ENCODE data around the gene UAP1. TPM values are rescaled to one million over a fixed set of nuclear protein-coding genes. Genes with fewer than 3 reads are reported as not detected.

The UAP1 gene
- total RNA-seq, 1 experiment from 2014 or later, result 26.9 TPM

DNA sequence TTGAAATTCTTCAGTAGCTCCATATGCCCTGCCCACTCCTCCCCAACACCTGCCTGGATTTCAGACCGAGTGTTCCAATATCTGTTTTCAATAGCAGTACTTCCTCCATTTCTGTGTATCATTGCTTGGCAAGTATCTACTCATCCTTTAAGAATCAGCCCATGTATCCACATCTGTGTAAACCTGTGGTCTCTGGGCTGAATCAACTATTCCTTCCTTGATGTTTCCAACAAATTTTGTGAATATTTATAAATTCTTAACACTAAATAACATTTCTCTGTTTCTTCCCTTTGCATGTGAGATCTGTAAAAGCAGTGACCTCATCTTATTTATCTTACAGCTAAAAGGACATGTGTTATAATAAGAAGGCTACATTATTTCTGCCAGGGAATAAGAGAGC lies 26.0 kb upstream of the UAP1 start:
- H2BK12ac ChIP-seq (ENCODE audit: insufficient read length, low read depth, low read length), result no peak overlapping the region
- H3K4me1 Mint-ChIP-seq, result peaks cover 6 to 7% of the 10 kb centered on the region in 2 experiments
- no peak overlapping the region for H2AK5ac ChIP-seq (ENCODE audit: insufficient read length, low read length)
- no peak overlapping the region for H2BK5ac ChIP-seq (ENCODE audit: insufficient read length, low read length)
- no peak overlapping the region for H3K23ac ChIP-seq (ENCODE audit: insufficient read length, low read depth, low read length)
- H3K27me3 ChIP-seq (ENCODE audit: insufficient read depth, low read length), result no peaks in the 10 kb centered on the region
- H3K9me3 ChIP-seq (ENCODE audit: control insufficient read depth, low read depth, low read length), result no peaks in the 10 kb centered on the region
- peaks cover 0 to 4% (median 0%) of the 10 kb centered on the region in 3 experiments; a peak in 1 of 7 replicates for H3K36me3 Mint-ChIP-seq (ENCODE audit: insufficient read depth in 1 of 3, low read depth in 3 of 3)
- H4K20me1 ChIP-seq (ENCODE audit: control insufficient read depth, insufficient read depth, insufficient read length), result no peaks in the 10 kb centered on the region
- H4K8ac ChIP-seq (replicated peaks; ENCODE audit: insufficient read length, low read depth, low read length), result no peak overlapping the region
- H2AFZ ChIP-seq (ENCODE audit: low read length), result no peak overlapping the region
- no peak overlapping the region for H3K4ac ChIP-seq (ENCODE audit: low read depth, low read length)
- H3K14ac ChIP-seq (ENCODE audit: insufficient read depth, low read length), result no peak overlapping the region
- TF ChIP-seq, protein P1, sequence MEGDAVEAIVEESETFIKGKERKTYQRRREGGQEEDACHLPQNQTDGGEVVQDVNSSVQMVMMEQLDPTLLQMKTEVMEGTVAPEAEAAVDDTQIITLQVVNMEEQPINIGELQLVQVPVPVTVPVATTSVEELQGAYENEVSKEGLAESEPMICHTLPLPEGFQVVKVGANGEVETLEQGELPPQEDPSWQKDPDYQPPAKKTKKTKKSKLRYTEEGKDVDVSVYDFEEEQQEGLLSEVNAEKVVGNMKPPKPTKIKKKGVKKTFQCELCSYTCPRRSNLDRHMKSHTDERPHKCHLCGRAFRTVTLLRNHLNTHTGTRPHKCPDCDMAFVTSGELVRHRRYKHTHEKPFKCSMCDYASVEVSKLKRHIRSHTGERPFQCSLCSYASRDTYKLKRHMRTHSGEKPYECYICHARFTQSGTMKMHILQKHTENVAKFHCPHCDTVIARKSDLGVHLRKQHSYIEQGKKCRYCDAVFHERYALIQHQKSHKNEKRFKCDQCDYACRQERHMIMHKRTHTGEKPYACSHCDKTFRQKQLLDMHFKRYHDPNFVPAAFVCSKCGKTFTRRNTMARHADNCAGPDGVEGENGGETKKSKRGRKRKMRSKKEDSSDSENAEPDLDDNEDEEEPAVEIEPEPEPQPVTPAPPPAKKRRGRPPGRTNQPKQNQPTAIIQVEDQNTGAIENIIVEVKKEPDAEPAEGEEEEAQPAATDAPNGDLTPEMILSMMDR (conservative IDR thresholded peaks at IDR 0.05), result no peak
- no peak overlapping the region for H2BK120ac ChIP-seq (ENCODE audit: low read depth, low read length, poor library complexity, severe bottlenecking)
- H3K18ac ChIP-seq (ENCODE audit: insufficient read length, low read depth, low read length), result no peak overlapping the region
- H3K9ac ChIP-seq (ENCODE audit: extremely low read depth, insufficient read length, low read length), result no peak overlapping the region
- H3K56ac ChIP-seq (ENCODE audit: insufficient read length, low read depth, low read length), result no peak overlapping the region
- H4K5ac ChIP-seq (ENCODE audit: insufficient read length, low read depth, low read length), result no peak overlapping the region
- H3K9me3 Mint-ChIP-seq, result no peaks in the 10 kb centered on the region
- H3K79me1 ChIP-seq (ENCODE audit: insufficient read depth, low read depth, low read length, poor library complexity, severe bottlenecking), result no peaks in the 10 kb centered on the region
- no peak overlapping the region for H4K91ac ChIP-seq (ENCODE audit: insufficient read length, low read depth, low read length)
- H3K23me2 ChIP-seq (ENCODE audit: insufficient read length, low read depth, low read length, poor library complexity, severe bottlenecking), result no peaks in the 10 kb centered on the region
- H3T11ph ChIP-seq (ENCODE audit: low read length), result no peak overlapping the region
- no peak overlapping the region for H2BK20ac ChIP-seq (ENCODE audit: low read depth, low read length, poor library complexity, severe bottlenecking)
- H3K27ac Mint-ChIP-seq, result no peak overlapping the region
- no peak overlapping the region for H3K4me2 ChIP-seq (ENCODE audit: insufficient read depth, insufficient read length, low read length)
- no peaks in the 10 kb centered on the region for H3K27me3 Mint-ChIP-seq (ENCODE audit: low read depth)
- no peaks in the 10 kb centered on the region for H3K79me2 ChIP-seq (ENCODE audit: insufficient read depth, low read length)
- H2BK15ac ChIP-seq (ENCODE audit: low read depth, low read length), result no peak overlapping the region
- no peak overlapping the region for H3K27ac ChIP-seq (ENCODE audit: insufficient read length, low read depth, low read length)
- no peak overlapping the region for H3K4me3 Mint-ChIP-seq
- no peaks in the 10 kb centered on the region for H3K4me1 ChIP-seq (ENCODE audit: insufficient read depth, low read length)
- DNase-seq, result no peak
- whole genome bisulfite sequencing (ENCODE audit: extremely low coverage, insufficient read length, low lambda C conversion rate), result no CpG with 5 or more reads among the region's 1 CpG

Data from H9 (cell line).